ENCODE measurements around the gene OPA3.

DNA sequence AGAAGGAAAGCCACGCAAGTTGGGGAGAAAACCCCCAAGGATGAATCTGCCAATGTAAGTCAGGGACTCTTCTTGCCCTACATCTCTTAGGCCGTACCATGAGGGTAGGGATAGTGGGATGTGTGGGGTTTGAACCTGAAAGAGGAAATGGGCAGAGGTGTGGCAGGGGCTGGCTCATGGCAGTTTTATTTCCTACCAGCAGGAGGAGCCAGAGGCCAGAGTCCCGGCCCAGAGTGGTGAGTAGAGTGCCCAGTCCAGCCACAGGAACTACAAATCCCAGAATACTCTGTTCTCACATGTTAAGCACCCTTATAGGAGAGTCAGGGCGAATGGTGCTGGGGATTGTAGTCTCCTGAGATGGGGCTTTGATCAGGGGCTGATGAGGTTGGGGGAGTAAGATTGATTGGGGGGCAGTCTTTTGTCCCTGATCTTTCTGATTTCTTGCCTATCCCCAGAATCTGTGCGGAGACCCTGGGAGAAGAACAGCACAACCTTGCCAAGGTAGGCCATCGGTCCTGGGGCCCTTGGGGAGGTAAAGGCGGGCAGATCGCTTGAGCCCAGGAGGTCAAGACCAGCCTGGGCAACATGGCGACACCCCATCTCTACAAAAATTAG lies 60.9 kb downstream of the OPA3 start:
- TF ChIP-seq CTCF (IDR thresholded peaks at IDR 0.05) (peak; percentile 87 to 96 (median 94)), POLR2A (IDR thresholded peaks at IDR 0.05) (no peak)

Measured in adrenal gland (tissue), 5 donors.